ENCODE measurements around the gene DDA1.

The DDA1 gene

GRCh38 chr19:17327654-17328516 is 18.5 kb downstream of the DDA1 start:
- TF ChIP-seq SIN3A (IDR thresholded peaks at IDR 0.05; ENCODE audit: borderline replicate concordance, insufficient read depth, low read length), result no peak
- no peak for TF ChIP-seq FOXP2 (optimal IDR thresholded peaks at IDR 0.05; ENCODE audit: borderline replicate concordance, extremely low read depth, extremely low read length, insufficient read depth)
- TF ChIP-seq TAF1 (IDR thresholded peaks at IDR 0.05; ENCODE audit: borderline replicate concordance, insufficient read depth, low read length), result no peak
- no peak for TF ChIP-seq REST (IDR thresholded peaks at IDR 0.05; ENCODE audit: insufficient read depth in 1 of 2, low read depth in 2 of 2, low read length in 2 of 2)

GRCh38 chr19:17328517-17329365 is 19.4 kb downstream of the DDA1 start:
- TF ChIP-seq TAF1 (IDR thresholded peaks at IDR 0.05; ENCODE audit: borderline replicate concordance, insufficient read depth, low read length) (no peak), REST (IDR thresholded peaks at IDR 0.05; ENCODE audit: insufficient read depth in 1 of 2, low read depth in 2 of 2, low read length in 2 of 2) (no peak), SIN3A (IDR thresholded peaks at IDR 0.05; ENCODE audit: borderline replicate concordance, insufficient read depth, low read length) (no peak), FOXP2 (optimal IDR thresholded peaks at IDR 0.05; ENCODE audit: borderline replicate concordance, extremely low read depth, extremely low read length, insufficient read depth) (no peak), POLR2AphosphoS5 (IDR thresholded peaks at IDR 0.05; ENCODE audit: low read depth, low read length) (no peak)

GRCh38 chr19:17329366-17330261 is 20.3 kb downstream of the DDA1 start:
- TF ChIP-seq POLR2AphosphoS5 (IDR thresholded peaks at IDR 0.05; ENCODE audit: low read depth, low read length) (no peak), FOXP2 (optimal IDR thresholded peaks at IDR 0.05; ENCODE audit: borderline replicate concordance, extremely low read depth, extremely low read length, insufficient read depth) (peak; percentile 25)

GRCh38 chr19:17330262-17331044 is 21.1 kb downstream of the DDA1 start:
- TF ChIP-seq POLR2AphosphoS5 (IDR thresholded peaks at IDR 0.05; ENCODE audit: low read depth, low read length), result no peak
- no peak for TF ChIP-seq REST (IDR thresholded peaks at IDR 0.05; ENCODE audit: insufficient read depth in 1 of 2, low read depth in 2 of 2, low read length in 2 of 2)

All from PFSK-1 (cell line).